ENCODE measurements around the gene PSMB3.

The PSMB3 gene

DNA sequence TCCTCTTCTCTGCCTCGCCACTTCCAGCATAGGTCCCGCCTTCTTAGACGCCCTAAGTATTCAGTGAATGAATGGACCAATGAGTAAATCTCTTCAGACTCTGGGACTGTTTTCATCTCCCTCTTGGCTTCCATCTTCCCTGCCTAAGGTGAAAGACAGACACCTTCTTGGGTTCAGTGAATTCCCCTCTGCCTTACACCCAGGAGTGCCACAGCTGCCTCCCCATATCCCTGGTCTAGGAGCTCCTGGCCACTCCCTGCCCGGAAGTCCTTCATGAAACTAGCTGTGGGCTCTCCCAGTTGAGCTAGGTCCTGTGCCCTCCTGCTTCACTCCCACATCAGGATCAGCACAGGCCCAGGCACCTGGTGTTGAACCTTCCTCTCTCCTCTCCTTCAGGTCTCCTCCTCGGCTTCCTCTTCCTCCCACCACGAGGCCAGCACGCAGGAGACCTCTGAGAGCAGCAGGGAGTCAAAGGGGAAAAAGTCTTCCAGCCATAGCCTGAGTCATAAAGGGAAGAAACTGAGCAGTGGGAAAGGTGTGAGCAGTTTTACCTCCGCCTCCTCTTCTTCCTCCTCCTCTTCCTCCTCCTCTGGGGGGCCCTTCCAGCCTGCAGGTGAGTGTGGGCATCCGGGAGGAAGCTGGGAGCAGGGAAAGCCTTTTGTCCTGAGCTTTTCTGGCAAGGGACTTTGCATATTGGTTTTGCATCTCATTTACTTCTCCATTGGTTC, 37.2 kb upstream of the PSMB3 start:
- Histone ChIP-seq H3K4me3 (ENCODE audit: low read length) (no peak overlapping the region), H3K9me3 (ENCODE audit: control insufficient read depth, insufficient read depth, low read length) (no peaks in the 10 kb centered on the region), H3K4me2 (ENCODE audit: low read length) (no peak overlapping the region), H4K20me1 (ENCODE audit: control insufficient read depth, insufficient read depth, low read depth, low read length) (no peaks in the 10 kb centered on the region), H3K4me1 (ENCODE audit: control insufficient read depth, low read length) (peaks cover 6% of the 10 kb centered on the region), H3K27ac (ENCODE audit: low read depth, low read length) (no peak overlapping the region), H3K9me2 (replicated peaks; ENCODE audit: control insufficient read depth, low read length) (no peaks in the 10 kb centered on the region), H3K79me2 (ENCODE audit: control insufficient read depth, low read length) (no peaks in the 10 kb centered on the region), H3F3A (ENCODE audit: control insufficient read depth, insufficient read depth) (no peaks in the 10 kb centered on the region), H3K27me3 (ENCODE audit: control insufficient read depth, low read length) (no peaks in the 10 kb centered on the region), H3K36me3 (ENCODE audit: control insufficient read depth, low read length) (peaks cover 93% of the 10 kb centered on the region)
- no peak for TF ChIP-seq EZH2phosphoT487 (IDR thresholded peaks at IDR 0.05; ENCODE audit: borderline replicate concordance, low read length)

DNA sequence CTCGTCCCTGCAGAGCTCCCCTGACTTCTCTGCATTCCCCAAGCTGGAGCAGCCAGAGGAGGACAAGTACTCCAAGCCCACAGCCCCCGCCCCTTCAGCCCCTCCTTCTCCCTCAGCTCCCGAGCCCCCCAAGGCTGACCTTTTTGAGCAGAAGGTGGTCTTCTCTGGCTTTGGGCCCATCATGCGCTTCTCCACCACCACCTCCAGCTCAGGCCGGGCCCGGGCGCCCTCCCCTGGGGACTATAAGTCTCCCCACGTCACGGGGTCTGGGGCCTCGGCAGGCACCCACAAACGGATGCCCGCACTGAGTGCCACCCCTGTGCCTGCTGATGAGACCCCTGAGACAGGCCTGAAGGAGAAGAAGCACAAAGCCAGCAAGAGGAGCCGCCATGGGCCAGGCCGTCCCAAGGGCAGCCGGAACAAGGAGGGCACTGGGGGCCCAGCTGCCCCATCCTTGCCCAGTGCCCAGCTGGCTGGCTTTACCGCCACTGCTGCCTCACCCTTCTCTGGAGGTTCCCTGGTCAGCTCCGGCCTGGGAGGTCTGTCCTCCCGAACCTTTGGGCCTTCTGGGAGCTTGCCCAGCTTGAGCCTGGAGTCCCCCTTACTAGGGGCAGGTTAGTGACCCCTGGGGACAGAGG, 36.1 kb upstream of the PSMB3 start:
- H3K9me2 ChIP-seq (replicated peaks; ENCODE audit: control insufficient read depth, low read length): no peaks in the 10 kb centered on the region
- no peaks in the 10 kb centered on the region for H3K27me3 ChIP-seq (ENCODE audit: control insufficient read depth, low read length)
- H3K4me1 ChIP-seq (ENCODE audit: control insufficient read depth, low read length): peaks cover 9% of the 10 kb centered on the region
- H4K20me1 ChIP-seq (ENCODE audit: control insufficient read depth, insufficient read depth, low read depth, low read length): no peaks in the 10 kb centered on the region
- no peak overlapping the region for H3K4me2 ChIP-seq (ENCODE audit: low read length)
- no peak overlapping the region for H3K4me3 ChIP-seq (ENCODE audit: low read length)
- no peaks in the 10 kb centered on the region for H3F3A ChIP-seq (ENCODE audit: control insufficient read depth, insufficient read depth)
- no peaks in the 10 kb centered on the region for H3K79me2 ChIP-seq (ENCODE audit: control insufficient read depth, low read length)
- H3K27ac ChIP-seq (ENCODE audit: low read depth, low read length): no peak overlapping the region
- peaks cover 93% of the 10 kb centered on the region for H3K36me3 ChIP-seq (ENCODE audit: control insufficient read depth, low read length)
- TF ChIP-seq, protein P1, sequence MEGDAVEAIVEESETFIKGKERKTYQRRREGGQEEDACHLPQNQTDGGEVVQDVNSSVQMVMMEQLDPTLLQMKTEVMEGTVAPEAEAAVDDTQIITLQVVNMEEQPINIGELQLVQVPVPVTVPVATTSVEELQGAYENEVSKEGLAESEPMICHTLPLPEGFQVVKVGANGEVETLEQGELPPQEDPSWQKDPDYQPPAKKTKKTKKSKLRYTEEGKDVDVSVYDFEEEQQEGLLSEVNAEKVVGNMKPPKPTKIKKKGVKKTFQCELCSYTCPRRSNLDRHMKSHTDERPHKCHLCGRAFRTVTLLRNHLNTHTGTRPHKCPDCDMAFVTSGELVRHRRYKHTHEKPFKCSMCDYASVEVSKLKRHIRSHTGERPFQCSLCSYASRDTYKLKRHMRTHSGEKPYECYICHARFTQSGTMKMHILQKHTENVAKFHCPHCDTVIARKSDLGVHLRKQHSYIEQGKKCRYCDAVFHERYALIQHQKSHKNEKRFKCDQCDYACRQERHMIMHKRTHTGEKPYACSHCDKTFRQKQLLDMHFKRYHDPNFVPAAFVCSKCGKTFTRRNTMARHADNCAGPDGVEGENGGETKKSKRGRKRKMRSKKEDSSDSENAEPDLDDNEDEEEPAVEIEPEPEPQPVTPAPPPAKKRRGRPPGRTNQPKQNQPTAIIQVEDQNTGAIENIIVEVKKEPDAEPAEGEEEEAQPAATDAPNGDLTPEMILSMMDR (IDR thresholded peaks at IDR 0.05; ENCODE audit: low read depth, low read length, poor library complexity, severe bottlenecking): no peak
- no peak for TF ChIP-seq EZH2phosphoT487 (IDR thresholded peaks at IDR 0.05; ENCODE audit: borderline replicate concordance, low read length)
- H3K9me3 ChIP-seq (ENCODE audit: control insufficient read depth, insufficient read depth, low read length): no peaks in the 10 kb centered on the region

DNA sequence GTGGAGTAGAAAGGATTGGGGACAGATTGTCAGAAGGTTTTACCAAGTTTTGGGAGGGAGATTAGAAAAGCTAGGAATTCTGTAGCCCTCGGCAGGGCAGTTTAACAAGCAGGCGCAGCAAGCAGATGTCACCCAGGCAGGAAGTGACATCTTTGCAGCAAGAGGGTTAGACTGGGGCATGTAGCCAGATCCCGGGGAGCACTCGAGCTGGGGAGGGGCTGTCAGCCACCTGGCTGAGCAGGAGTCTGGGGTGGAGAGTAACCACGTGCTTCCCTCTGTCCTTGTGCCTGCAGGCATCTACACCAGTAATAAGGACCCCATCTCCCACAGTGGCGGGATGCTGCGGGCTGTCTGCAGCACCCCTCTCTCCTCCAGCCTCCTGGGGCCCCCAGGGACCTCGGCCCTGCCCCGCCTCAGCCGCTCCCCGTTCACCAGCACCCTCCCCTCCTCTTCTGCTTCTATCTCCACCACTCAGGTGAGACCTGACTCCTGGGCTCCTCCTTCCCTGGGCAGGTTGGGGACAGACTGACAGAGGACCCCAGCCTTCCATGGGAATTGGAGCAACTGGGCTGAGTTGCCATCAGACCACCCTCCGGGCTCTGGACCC, 35.3 kb upstream of the PSMB3 start:
- no peak overlapping the region for H3K4me3 ChIP-seq (ENCODE audit: low read length)
- no peaks in the 10 kb centered on the region for H3K9me2 ChIP-seq (replicated peaks; ENCODE audit: control insufficient read depth, low read length)
- no peaks in the 10 kb centered on the region for H3K27me3 ChIP-seq (ENCODE audit: control insufficient read depth, low read length)
- TF ChIP-seq, protein P1 (IDR thresholded peaks at IDR 0.05; ENCODE audit: low read depth, low read length, poor library complexity, severe bottlenecking): no peak
- TF ChIP-seq EZH2phosphoT487 (IDR thresholded peaks at IDR 0.05; ENCODE audit: borderline replicate concordance, low read length): no peak
- peaks cover 88% of the 10 kb centered on the region for H3K36me3 ChIP-seq (ENCODE audit: control insufficient read depth, low read length)
- no peak overlapping the region for H3K27ac ChIP-seq (ENCODE audit: low read depth, low read length)
- no peaks in the 10 kb centered on the region for H4K20me1 ChIP-seq (ENCODE audit: control insufficient read depth, insufficient read depth, low read depth, low read length)
- H3K79me2 ChIP-seq (ENCODE audit: control insufficient read depth, low read length): no peaks in the 10 kb centered on the region
- H3K9me3 ChIP-seq (ENCODE audit: control insufficient read depth, insufficient read depth, low read length): no peaks in the 10 kb centered on the region
- H3K4me1 ChIP-seq (ENCODE audit: control insufficient read depth, low read length): peaks cover 11% of the 10 kb centered on the region
- H3F3A ChIP-seq (ENCODE audit: control insufficient read depth, insufficient read depth): no peaks in the 10 kb centered on the region
- H3K4me2 ChIP-seq (ENCODE audit: low read length): no peak overlapping the region
